HCT116 (cell line): ENCODE results near the gene DBN1. TPM values are rescaled to one million over a fixed set of nuclear protein-coding genes. Genes with fewer than 3 reads are reported as not detected.

Experiments used
- ATAC-seq: fragments of 200-7000 bp; cut with Tn5 transposase; 2 replicates; pipeline ENCODE4 v1.9.1; 2020; ENCODE audit warnings: mild to moderate bottlenecking, moderate library complexity
- BruUV-seq: library from RNA; stranded (reverse); fragments of 400-500 nt; replicated peaks from 2 replicates; lab custom pipeline; 2021; lab: Mats Ljungman, UMichigan
- CTCF ChIA-PET: fragments of 300-600 bp; sonication (Branson Sonifier 250); formaldehyde crosslinking; loops from one replicate; lab custom pipeline; 2021; ENCODE audit warnings: antibody characterized with exemption; lab: Charles Lee
- POLR2A ChIA-PET: fragments of 300-600, 350-600 bp; sonication (Branson Sonifier 250); formaldehyde crosslinking; loops from one replicate; lab custom pipeline; 2021; ENCODE audit warnings: antibody characterized with exemption; lab: Charles Lee
- RAD21 ChIA-PET, 2 experiments: fragments of 300-600 bp; sonication (Branson Sonifier 250); formaldehyde crosslinking; loops; one replicate each; lab custom pipeline; 2023; ENCODE audit warnings: low total read pairs in 2 of 2; ENCODE audit not compliant: uncharacterized antibody in 2 of 2, unreplicated experiment in 2 of 2, low non-redundant PET in 1 of 2; lab: Charles Lee
- DNase-seq: peaks from one replicate; pipeline ENCODE4 v3.0.0-alpha.2; 2010; ENCODE audit warnings: low read depth, low spot score
- H2AFZ ChIP-seq: fragments of 200-600 bp; shearing (Covaris generic), sonication (generic); 2 replicates; pipeline ENCODE4 v1.6.1; 2017; ENCODE audit warnings: low read depth, mixed run types, mixed read lengths, antibody characterized with exemption, low read length; ENCODE audit not compliant: poor library complexity, severe bottlenecking
- H3K27ac ChIP-seq: 2 replicates; pipeline ENCODE4 v1.5.1; 2012; ENCODE audit warnings: low read depth, low read length
- H3K27me3 ChIP-seq: fragments of 200-600 bp; sonication (generic); 2 replicates; pipeline ENCODE4 v1.6.1; 2016; ENCODE audit warnings: mixed run types, low read length, mixed read lengths; ENCODE audit not compliant: insufficient read depth
- H3K36me3 ChIP-seq, 2 experiments: fragments of 200-500 bp in 1 of 2; fragments of 200-600 bp in 1 of 2; sonication (Bioruptor generic) in 1 of 2; sonication (generic) in 1 of 2; 2 replicates each; pipeline versions ENCODE4 v1.5.1 to v1.6.1; 2014 to 2016; ENCODE audit warnings: low read length in 2 of 2, inconsistent platforms in 1 of 2, mixed read lengths in 1 of 2, mixed run types in 1 of 2; ENCODE audit not compliant: insufficient read depth in 2 of 2, control insufficient read depth in 1 of 2
- H3K4me1 ChIP-seq, 2 experiments: fragments of 200-600 bp in 1 of 2; sonication (generic) in 1 of 2; 2 replicates each; pipeline versions ENCODE4 v1.5.1 to v1.6.1; 2012 to 2017; ENCODE audit warnings: low read length in 2 of 2, inconsistent platforms in 1 of 2, mild to moderate bottlenecking in 1 of 2, mixed read lengths in 1 of 2, mixed run types in 1 of 2, moderate library complexity in 1 of 2; ENCODE audit not compliant: insufficient read depth in 2 of 2, control insufficient read depth in 1 of 2
- H3K4me2 ChIP-seq: fragments of 200-600 bp; sonication (generic); 2 replicates; pipeline ENCODE4 v1.6.1; 2017; ENCODE audit warnings: mixed run types, low read length, mixed read lengths
- H3K4me3 ChIP-seq, 2 experiments: fragments of 200-600 bp in 1 of 2; sonication (generic) in 1 of 2; replicated peaks in 1 of 2; 2 replicates each; pipeline ENCODE4 v1.5.1; 2011 to 2016; ENCODE audit warnings: low read length in 2 of 2, control low read depth in 1 of 2, low read depth in 1 of 2, mild to moderate bottlenecking in 1 of 2, mixed read lengths in 1 of 2, mixed run types in 1 of 2
- H3K79me2 ChIP-seq: fragments of 200-600 bp; sonication (generic); 2 replicates; pipeline ENCODE4 v1.6.1; 2017; ENCODE audit warnings: mild to moderate bottlenecking, mixed run types, low read length, moderate library complexity, mixed read lengths; ENCODE audit not compliant: insufficient read depth
- H3K9ac ChIP-seq: fragments of 200-600 bp; sonication (generic); 2 replicates; pipeline ENCODE4 v1.6.1; 2016; ENCODE audit warnings: low read length, mixed read lengths
- H3K9me2 ChIP-seq: fragments of 200-600 bp; sonication (generic), shearing (Covaris generic); 2 replicates; pipeline ENCODE4 v1.6.1; 2017; ENCODE audit warnings: mixed run types, mild to moderate bottlenecking, moderate library complexity; ENCODE audit not compliant: insufficient read depth
- H3K9me3 ChIP-seq, 2 experiments: fragments of 200-500 bp in 1 of 2; fragments of 200-600 bp in 1 of 2; sonication (Bioruptor generic) in 1 of 2; sonication (generic) in 1 of 2; 2 replicates each; pipeline ENCODE4 v1.6.1; 2014 to 2017; ENCODE audit warnings: low read length in 2 of 2, mixed read lengths in 2 of 2, inconsistent platforms in 1 of 2, low read depth in 1 of 2, mild to moderate bottlenecking in 1 of 2, mixed run types in 1 of 2, moderate library complexity in 1 of 2; ENCODE audit not compliant: control insufficient read depth in 1 of 2, insufficient read depth in 1 of 2
- H4K20me1 ChIP-seq: fragments of 200-600 bp; sonication (generic), shearing (Covaris generic); 2 replicates; pipeline ENCODE4 v1.6.1; 2017; ENCODE audit warnings: mixed run types, mild to moderate bottlenecking, moderate library complexity; ENCODE audit not compliant: insufficient read depth
- ATF3 ChIP-seq: IDR thresholded peaks from 2 replicates; pipeline ENCODE4 v1.6.1; 2012
- CBX3 ChIP-seq: IDR thresholded peaks from 2 replicates; pipeline ENCODE4 v1.6.1; 2012; ENCODE audit warnings: low read depth
- CEBPB ChIP-seq: IDR thresholded peaks from 2 replicates; pipeline ENCODE4 v1.6.1; 2012; ENCODE audit warnings: low read depth
- CTCF ChIP-seq, 3 experiments: fragments of 200-600 bp in 1 of 3; sonication (generic) in 1 of 3; IDR thresholded peaks in 2 of 3; conservative IDR thresholded peaks in 1 of 3; 2 replicates each; pipeline ENCODE4 v1.5.1; 2012 to 2017; ENCODE audit warnings: low read depth in 2 of 3, low read length in 2 of 3, antibody characterized with exemption in 1 of 3, borderline replicate concordance in 1 of 3, control low read depth in 1 of 3, mild to moderate bottlenecking in 1 of 3, mixed read lengths in 1 of 3, mixed run types in 1 of 3, moderate library complexity in 1 of 3; ENCODE audit not compliant: insufficient read depth in 1 of 3
- EGR1 ChIP-seq: IDR thresholded peaks from 2 replicates; pipeline ENCODE4 v1.6.1; 2012; ENCODE audit warnings: low read depth
- ELF1 ChIP-seq: IDR thresholded peaks from 2 replicates; pipeline ENCODE4 v1.6.1; 2012; ENCODE audit warnings: low read depth, borderline replicate concordance
- EZH2phosphoT487 ChIP-seq: fragments of 200-600 bp; IDR thresholded peaks from 2 replicates; pipeline ENCODE4 v1.6.1; 2018; ENCODE audit warnings: antibody characterized with exemption, borderline replicate concordance
- FOSL1 ChIP-seq: IDR thresholded peaks from 2 replicates; pipeline ENCODE4 v1.6.1; 2012; ENCODE audit warnings: low read depth
- POLR2A ChIP-seq: IDR thresholded peaks from 2 replicates; pipeline ENCODE4 v1.7.0; 2011; ENCODE audit warnings: borderline replicate concordance; ENCODE audit not compliant: insufficient read depth, insufficient read length; ENCODE audit errors: extremely low read depth
- POLR2AphosphoS5 ChIP-seq: IDR thresholded peaks from 2 replicates; pipeline ENCODE4 v1.6.1; 2011; ENCODE audit warnings: mild to moderate bottlenecking, low read depth, low read length, moderate library complexity
- RAD21 ChIP-seq: IDR thresholded peaks from 2 replicates; pipeline ENCODE4 v1.6.1; 2012; ENCODE audit warnings: low read depth, mild to moderate bottlenecking
- REST ChIP-seq: IDR thresholded peaks from 2 replicates; pipeline ENCODE4 v1.6.1; 2012; ENCODE audit warnings: low read depth
- SIN3A ChIP-seq: IDR thresholded peaks from 2 replicates; pipeline ENCODE4 v1.6.1; 2012; ENCODE audit warnings: low read depth
- SP1 ChIP-seq: IDR thresholded peaks from 2 replicates; pipeline ENCODE4 v1.6.1; 2012; ENCODE audit warnings: low read depth
- SRF ChIP-seq: IDR thresholded peaks from 2 replicates; pipeline ENCODE4 v1.6.1; 2012; ENCODE audit warnings: low read depth
- TCF7L2 ChIP-seq: IDR thresholded peaks from 2 replicates; pipeline ENCODE4 v1.7.0; 2011; ENCODE audit warnings: borderline replicate concordance, inconsistent platforms; ENCODE audit not compliant: insufficient read depth, insufficient read length; ENCODE audit errors: extremely low read depth
- YY1 ChIP-seq: IDR thresholded peaks from 2 replicates; pipeline ENCODE4 v1.6.1; 2011; ENCODE audit warnings: low read length, low read depth, moderate library complexity, mild to moderate bottlenecking; ENCODE audit not compliant: insufficient replicate concordance; ENCODE audit errors: extremely low read depth
- ZBTB33 ChIP-seq: IDR thresholded peaks from 2 replicates; pipeline ENCODE4 v1.6.1; 2011; ENCODE audit warnings: mild to moderate bottlenecking, low read length, moderate library complexity; ENCODE audit not compliant: insufficient replicate concordance; ENCODE audit errors: extremely low read depth
- ZFX ChIP-seq: fragments of 450-650 bp; IDR thresholded peaks from 2 replicates; pipeline ENCODE4 v1.6.1; 2017
- intact Hi-C: fragments of 100-400 bp; cut with micrococcal nuclease; formaldehyde crosslinking; loops from 2 replicates; pipeline ENCODE4 v1.10.0; 2022
- total RNA-seq: library from RNA; stranded (reverse); gene quantifications from one replicate; pipeline ENCODE4 v1.2.1, GENCODE V29; 2021; ENCODE audit not compliant: unreplicated experiment

Gene DBN1
- total RNA-seq, 1 experiment from 2014 or later, result 144 TPM

- Histone ChIP-seq H3K9ac (peak overlapping the region; percentile 89), H3K36me3 (peaks cover 12 to 15% of the 10 kb centered on the region in 2 experiments; a peak in 3 of 4 replicates), H3K79me2 (peaks cover 39% of the 10 kb centered on the region), H3K4me2 (peak overlapping the region; percentile 97), H3K9me3 (no peaks in the 10 kb centered on the region), H3K4me3 (peak overlapping the region; percentile 85 to 92), H3K4me1 (peaks cover 8 to 53% of the 10 kb centered on the region in 2 experiments; a peak in 3 of 4 replicates), H4K20me1 (no peaks in the 10 kb centered on the region), H3K27me3 (no peaks in the 10 kb centered on the region), H3K27ac (peak overlapping the region; percentile 84), H3K9me2 (no peaks in the 10 kb centered on the region), H2AFZ (no peak overlapping the region)
- DNase-seq, result no peak
- no TSS peak for BruUV-seq
- no peak for ATAC-seq
- POLR2A ChIA-PET, result interaction anchor here (0.7 to 2.6 kb wide), 5 partner anchors 10 to 44 kb away, joined by 3 to 8 read pairs (median 4); no protein-coding TSS in a partner anchor
- TF ChIP-seq ATF3 (no peak), POLR2AphosphoS5 (no peak), EZH2phosphoT487 (no peak), ELF1 (no peak), REST (no peak), EGR1 (no peak), CEBPB (no peak), SRF (no peak), FOSL1 (no peak), RAD21 (no peak), CBX3 (no peak), ZBTB33 (no peak), YY1 (no peak), TCF7L2 (no peak), POLR2A (no peak), SP1 (no peak), CTCF (IDR thresholded peaks at IDR 0.05 in 2 of 3, conservative IDR thresholded peaks at IDR 0.05 in 1 of 3; ENCODE audit: borderline replicate concordance in 1 of 3, insufficient read depth in 1 of 3, low read depth in 2 of 3, low read length in 2 of 3) (no peak), SIN3A (no peak), ZFX (no peak)
- RAD21 ChIA-PET, result no interaction called here
- CTCF ChIA-PET, result interaction anchor here (1.2 to 1.9 kb wide), 2 partner anchors 17 to 23 kb away, joined by 3 to 6 read pairs; no protein-coding TSS in a partner anchor
- intact Hi-C loops, result no loop called here
These were observed 1.7 kb downstream of the DBN1 start for GRCh38 chr5:177471610-177472356.
